ENCODE measurements around the gene RNU7-1.

The RNU7-1 gene

DNA sequence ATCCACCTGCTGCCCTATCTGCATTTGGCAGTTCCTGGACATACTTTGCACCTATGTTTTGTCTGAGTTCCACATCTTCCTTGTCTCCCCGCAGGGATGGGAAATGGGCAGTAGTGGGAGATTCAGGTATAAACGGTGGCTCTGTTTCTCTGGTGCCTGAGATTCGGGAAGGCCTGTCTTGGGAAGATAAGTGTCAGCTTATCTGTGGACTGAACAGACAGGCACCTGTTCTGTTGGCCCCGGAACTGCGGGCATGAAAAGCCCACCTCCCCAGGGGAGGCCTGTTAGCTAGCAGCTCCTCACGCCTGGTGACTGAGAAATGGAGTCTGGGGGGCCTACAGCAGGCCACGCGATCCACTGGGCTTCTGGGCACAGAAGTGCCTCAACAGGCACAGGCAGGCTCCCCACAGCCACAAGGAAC is 21.0 kb downstream of the RNU7-1 start:
- no peak for DNase-seq (ENCODE audit: low read depth, low spot score)

DNA sequence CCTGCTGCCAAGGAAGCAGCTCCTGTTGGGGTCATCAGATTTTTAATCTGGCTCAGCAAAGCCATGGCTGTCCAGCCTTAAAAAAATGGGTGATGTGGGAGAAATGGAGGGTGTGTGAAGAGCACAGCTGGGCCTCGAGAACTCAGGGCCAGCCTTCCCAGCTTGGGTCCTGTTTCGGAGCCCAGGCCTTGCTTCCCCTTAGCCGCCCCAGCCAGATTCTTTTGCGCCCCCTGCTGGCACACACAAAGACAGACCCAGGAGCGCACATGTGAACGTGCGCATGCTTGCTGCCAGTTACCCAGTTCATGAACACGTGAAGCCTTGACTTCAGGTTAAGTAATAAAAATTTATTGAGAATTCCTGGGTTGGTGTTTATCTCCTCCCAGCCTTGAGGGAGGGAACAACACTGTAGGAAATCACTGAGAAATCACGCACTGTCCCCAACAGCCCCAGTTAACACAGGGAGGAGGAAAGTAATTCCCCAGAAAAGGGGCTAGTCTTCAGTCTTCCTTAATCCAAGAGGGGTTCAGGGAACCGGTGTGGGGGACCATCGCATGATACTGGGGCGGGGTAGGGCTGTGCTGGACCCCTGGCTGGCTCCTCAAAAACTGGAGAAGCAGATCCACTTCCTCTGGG is 21.5 kb downstream of the RNU7-1 start:
- peak; percentile 81 for DNase-seq (ENCODE audit: low read depth, low spot score)

DNA sequence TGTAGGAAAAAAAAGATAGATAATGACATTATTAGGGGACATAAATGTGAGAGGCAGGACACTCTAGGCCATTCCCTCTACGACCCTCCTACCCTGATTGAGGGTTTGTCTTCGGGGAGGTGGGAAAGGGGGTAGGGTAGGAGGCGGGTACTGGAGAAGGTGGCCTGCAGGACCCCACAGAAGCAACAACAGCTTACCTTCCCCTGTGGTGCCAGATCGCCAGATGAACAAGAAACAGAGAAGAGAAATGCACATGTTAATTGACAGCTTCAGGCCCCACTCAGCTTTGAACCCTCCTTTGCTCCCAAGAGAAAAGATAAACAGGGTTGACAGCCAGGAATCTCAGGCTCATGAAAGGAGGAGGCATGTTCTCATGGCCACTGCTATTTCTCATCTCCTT is 22.1 kb downstream of the RNU7-1 start:
- DNase-seq (ENCODE audit: low read depth, low spot score), result no peak

DNA sequence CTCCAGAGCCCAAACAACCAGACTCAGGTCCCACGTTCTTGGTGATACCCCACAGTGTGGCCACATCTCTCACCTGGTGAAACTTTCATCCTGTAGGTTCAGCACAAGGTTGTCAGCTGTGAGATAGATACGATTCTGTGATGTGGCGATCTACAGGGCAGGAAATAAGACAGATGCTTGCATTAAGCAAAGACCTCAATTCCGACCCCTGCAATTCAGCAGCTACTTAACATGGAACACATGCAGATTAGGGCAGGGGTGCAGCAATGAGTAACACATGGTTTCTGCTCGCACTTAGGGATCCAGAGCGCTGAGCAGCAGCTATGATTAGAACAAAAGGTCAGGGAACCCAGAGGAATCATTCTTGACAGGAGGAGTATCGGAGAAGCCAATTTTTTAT is 22.7 kb downstream of the RNU7-1 start:
- no peak for DNase-seq (ENCODE audit: low read depth, low spot score)

DNA sequence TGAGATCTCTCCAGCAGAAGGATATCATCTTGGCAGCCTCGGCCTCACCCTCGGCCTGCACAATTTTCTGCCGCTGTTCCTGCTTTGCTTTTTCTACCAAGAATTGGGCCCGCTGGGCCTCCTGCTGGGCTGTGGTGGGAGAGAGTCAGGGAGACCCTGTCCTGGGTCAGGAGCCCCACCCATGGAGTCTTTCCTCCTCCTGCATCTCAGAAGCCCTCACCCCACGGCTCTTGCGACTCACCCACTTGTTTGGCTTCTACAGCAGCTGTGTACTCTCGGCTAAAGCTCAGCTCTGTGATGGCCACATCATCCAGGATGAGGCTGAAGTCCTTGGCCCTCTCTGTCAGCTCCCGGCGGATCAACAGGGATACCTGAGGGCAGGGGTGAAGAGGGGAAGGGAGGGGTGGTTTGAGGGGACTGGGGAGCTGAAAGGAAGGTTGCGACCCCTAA is 24.1 kb downstream of the RNU7-1 start:
- no peak for DNase-seq (ENCODE audit: low read depth, low spot score)

DNA sequence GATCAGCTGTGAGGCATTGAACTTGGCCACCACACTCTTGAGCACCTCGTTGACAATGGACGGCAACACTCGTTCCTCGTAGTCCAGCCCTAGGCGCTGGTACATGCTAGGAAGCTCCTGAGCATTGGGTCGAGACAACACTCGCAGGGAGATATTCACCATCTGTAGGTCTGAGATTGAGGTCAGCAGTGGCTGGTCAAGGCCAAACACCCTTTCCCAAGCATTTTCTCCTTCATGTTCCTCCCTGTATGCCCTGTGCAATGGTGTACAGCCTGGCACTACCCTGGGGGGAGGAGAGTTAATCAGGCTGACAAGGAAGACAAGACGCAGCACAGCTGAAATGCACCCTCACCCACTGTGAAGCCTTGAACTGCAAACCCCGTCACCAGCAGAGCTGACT is 24.8 kb downstream of the RNU7-1 start:
- no peak for DNase-seq (ENCODE audit: low read depth, low spot score)

DNA sequence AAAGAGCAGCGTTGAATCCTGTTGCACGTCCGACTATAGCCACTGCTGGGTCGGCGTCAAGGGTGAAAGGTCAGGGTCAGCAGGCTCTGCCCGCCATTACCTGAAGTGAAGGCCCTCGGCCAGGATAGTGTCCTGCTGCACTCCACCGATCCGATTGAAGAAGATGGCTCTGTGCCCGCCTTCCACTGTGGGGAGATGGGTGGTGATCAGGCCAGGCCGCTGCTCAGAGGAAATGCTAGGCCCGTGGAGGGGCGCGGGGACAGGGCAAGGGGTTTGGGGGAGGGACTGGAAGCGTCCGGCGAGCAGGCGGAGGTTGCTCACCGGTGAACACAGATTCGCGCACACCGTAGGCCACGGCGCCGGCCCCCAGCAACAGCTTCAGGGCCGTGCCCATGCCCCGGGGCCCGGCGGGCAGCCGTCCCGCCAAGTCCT is 26.5 kb downstream of the RNU7-1 start:
- no peak for DNase-seq (ENCODE audit: low read depth, low spot score)

DNA sequence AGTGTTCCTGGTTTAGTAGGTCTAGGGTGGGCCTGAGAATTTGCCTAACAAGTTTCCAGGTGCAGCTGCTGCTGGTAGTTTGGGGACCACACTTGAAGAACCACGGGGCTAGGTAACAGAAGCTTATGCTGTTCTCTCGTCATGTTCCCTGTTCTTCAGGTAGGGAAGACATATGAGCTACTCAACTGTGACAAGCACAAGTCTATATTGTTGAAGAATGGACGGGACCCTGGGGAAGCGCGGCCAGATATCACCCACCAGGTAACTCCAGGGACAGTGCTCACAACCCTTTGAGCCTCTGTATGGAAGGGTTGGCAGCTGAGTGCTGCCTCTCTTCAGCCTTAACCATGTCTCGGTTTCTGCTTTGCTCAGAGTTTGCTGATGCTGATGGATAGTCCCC is 30.6 kb downstream of the RNU7-1 start:
- no peak for DNase-seq (ENCODE audit: low read depth, low spot score)

GRCh38 chr12:6975297-6976032 is 31.8 kb downstream of the RNU7-1 start:
- no peak for DNase-seq (ENCODE audit: low read depth, low spot score)

- no peak for DNase-seq (ENCODE audit: low read depth, low spot score)
Measured at GRCh38 chr12:6977653-6978052, 34.0 kb downstream of the RNU7-1 start.

DNA sequence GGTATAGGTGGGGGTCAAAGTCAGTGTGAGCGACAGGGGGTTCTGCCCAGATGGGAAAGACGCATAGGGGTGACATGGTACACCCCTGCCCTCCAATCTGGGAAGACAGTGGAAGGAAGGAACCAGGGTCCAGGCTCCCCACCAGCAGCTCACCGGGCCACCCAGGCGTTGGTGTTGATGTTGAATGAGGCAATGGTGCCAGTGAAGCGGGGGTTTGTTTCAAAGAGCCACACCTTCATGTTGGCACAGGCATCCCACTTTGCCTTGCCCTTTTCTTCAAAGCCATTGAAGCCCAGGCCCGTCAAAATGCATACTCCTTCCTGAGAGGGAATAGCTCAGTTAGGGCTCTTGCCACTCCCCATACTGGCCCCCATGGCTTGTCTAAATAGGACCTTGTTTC is 34.6 kb downstream of the RNU7-1 start:
- DNase-seq (ENCODE audit: low read depth, low spot score), result no peak

GRCh38 chr12:6978611-6979011 is 35.0 kb downstream of the RNU7-1 start:
- no peak for DNase-seq (ENCODE audit: low read depth, low spot score)

GRCh38 chr12:6979021-6979420 is 35.4 kb downstream of the RNU7-1 start:
- DNase-seq (ENCODE audit: low read depth, low spot score), result no peak

DNA sequence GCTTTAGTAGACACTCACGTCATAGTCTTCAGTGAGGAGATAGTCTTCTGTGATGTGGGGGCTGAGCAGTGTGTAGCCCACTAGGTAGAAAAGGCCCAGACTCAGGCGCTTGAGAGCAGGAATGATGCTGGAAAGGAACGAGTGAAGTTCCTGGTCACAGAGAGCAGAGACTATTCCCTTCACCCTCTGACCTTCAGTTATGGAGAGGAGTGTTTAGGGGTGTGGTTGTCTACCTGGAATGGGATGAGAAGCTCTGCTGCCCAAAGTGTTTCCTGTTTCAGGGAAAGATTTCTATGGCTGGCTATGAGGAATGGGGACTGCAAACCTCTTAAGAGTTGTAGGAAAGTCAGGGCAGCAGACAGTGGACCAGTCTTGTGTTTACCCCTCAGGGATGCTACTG is 35.8 kb downstream of the RNU7-1 start:
- DNase-seq (ENCODE audit: low read depth, low spot score), result no peak

DNA sequence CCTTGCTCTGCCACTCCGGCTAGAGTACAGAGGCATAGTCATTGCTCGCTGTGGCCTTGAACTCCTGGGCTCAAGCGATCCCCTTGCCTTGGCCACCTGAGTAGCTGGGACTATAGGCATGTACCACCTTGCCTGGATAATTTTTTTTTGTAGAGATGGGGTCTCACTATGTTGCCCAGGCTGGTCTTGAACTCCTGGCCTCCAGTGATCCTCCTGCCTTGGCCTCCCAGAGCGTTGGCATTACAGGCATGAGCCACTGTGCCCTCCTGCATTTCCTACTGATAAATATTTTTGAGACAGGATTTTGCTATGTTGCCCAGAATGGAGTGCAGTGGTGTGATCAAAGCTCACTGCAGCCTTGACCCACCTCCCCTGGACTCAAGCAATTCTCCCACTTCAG is 36.5 kb downstream of the RNU7-1 start:
- no peak for DNase-seq (ENCODE audit: low read depth, low spot score)

GRCh38 chr12:6980740-6981139 is 37.1 kb downstream of the RNU7-1 start:
- DNase-seq (ENCODE audit: low read depth, low spot score), result no peak

- DNase-seq (ENCODE audit: low read depth, low spot score), result no peak
Measured at GRCh38 chr12:6981152-6982052, 37.8 kb downstream of the RNU7-1 start.

DNA sequence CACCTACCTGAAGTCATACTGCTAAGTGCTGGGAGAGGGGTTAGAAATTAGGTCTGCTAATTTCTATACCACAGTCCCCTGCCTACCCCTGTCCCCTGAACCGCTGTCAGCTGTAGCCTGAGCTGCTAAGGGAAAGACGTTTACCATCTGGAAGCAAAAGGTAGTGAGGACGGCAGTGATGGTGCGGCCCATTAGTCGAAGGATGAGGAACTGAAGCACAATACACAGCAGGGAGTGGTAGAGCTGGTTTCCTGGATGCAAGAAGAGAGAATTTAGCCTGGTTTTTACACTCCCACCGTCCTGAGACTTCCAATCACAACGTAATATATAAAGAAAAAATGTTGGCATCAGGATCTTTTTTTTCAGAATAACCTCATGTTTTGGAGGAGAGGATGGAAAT is 38.9 kb downstream of the RNU7-1 start:
- DNase-seq (ENCODE audit: low read depth, low spot score), result no peak

DNA sequence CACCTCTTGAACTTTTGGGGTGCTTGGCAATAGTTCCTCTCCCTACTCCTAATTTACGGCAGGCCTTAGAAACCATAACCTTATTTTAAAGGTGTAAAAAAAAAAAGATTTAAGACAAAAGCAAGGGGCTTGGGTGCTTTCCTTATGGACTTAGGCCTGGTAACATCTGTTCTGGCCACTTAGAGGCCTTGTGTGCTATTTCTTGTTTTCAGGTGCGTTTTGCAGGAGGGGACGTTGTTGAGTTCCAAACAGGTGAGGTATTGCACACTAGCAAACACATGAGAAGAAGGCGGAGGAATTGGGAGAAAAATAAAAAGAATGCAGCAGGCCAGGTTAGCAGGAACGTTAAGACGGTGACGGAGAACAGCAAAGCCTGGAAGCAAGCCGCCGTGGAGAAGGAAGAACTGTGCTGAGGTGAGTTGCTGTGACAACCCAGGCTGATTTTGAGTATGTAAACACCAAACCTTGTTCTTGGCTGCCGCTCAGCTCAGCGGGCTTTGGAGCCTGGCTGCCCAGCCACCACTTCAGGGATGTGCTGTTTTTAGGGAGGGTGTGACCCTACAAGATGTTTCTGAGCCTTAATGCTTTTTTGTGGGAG is 44.4 kb downstream of the RNU7-1 start:
- DNase-seq (ENCODE audit: low read depth, low spot score), result no peak

All from smooth muscle cell of the brain vasculature (primary cell).